Measurements from ENCODE around the gene SKOR2.

DNA sequence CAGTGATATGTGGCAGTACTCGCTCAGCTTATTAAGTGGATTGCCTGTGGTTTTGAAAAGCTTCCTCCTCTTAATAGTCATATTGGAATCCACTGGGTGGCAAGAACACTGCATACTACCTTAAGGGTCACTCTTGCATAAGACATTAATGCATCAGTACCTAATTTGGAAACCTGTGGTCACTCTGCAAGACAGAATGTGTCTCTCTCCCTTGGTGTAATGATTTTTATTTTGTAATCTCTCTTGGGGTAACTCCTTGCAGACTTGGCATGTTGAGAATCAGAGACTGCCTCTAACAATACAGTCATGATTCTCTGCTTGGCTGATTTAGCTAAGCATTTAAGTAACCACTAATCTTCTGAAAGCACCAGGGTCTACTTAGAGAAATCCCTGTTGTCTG, 42.3 kb downstream of the SKOR2 start:
- TF ChIP-seq, protein P1, sequence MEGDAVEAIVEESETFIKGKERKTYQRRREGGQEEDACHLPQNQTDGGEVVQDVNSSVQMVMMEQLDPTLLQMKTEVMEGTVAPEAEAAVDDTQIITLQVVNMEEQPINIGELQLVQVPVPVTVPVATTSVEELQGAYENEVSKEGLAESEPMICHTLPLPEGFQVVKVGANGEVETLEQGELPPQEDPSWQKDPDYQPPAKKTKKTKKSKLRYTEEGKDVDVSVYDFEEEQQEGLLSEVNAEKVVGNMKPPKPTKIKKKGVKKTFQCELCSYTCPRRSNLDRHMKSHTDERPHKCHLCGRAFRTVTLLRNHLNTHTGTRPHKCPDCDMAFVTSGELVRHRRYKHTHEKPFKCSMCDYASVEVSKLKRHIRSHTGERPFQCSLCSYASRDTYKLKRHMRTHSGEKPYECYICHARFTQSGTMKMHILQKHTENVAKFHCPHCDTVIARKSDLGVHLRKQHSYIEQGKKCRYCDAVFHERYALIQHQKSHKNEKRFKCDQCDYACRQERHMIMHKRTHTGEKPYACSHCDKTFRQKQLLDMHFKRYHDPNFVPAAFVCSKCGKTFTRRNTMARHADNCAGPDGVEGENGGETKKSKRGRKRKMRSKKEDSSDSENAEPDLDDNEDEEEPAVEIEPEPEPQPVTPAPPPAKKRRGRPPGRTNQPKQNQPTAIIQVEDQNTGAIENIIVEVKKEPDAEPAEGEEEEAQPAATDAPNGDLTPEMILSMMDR (IDR thresholded peaks at IDR 0.05; ENCODE audit: insufficient read depth, low read depth, low read length), result no peak
- TF ChIP-seq EZH2 (IDR thresholded peaks at IDR 0.05; ENCODE audit: insufficient read depth, low read length), result no peak

Measured in astrocyte (in vitro differentiated cells and primary cell).